Ovary (tissue), 9 donors: ENCODE results near the gene BACE2. TPM values are rescaled to one million over a fixed set of nuclear protein-coding genes. Genes with fewer than 3 reads are reported as not detected.

ENCODE experiments used
- DNase-seq, 5 donors: peaks; one replicate each; pipeline ENCODE4 v3.0.0-alpha.2; 2019 to 2020
- H3K27ac ChIP-seq, 2 donors: fragments of 200-600 bp; one replicate each; pipeline versions ENCODE4 v1.5.1 to v1.8.0; 2019 to 2022
- H3K27me3 ChIP-seq: fragments of 200-600 bp; one replicate; pipeline ENCODE4 v1.8.0; 2022
- H3K36me3 ChIP-seq: fragments of 200-600 bp; sonication (generic); one replicate; pipeline ENCODE4 v1.5.1; 2019
- H3K4me1 ChIP-seq: one replicate; pipeline ENCODE4 v1.8.1; 2013; ENCODE audit warnings: mild to moderate bottlenecking, moderate library complexity; ENCODE audit not compliant: insufficient read depth
- H3K4me3 ChIP-seq: fragments of 200-600 bp; sonication (generic); one replicate; pipeline ENCODE4 v1.5.1; 2017
- H3K9me3 ChIP-seq, 2 donors: fragments of 200-600 bp in 1 of 2; sonication (generic) in 1 of 2; one replicate each; pipeline versions ENCODE4 v1.5.1 to v1.8.1; 2013 to 2019; ENCODE audit warnings: mild to moderate bottlenecking in 1 of 2, moderate library complexity in 1 of 2
- EP300 ChIP-seq: sonication (generic); formaldehyde crosslinking; IDR thresholded peaks from one replicate; pipeline ENCODE4 v1.6.1; 2017; ENCODE audit warnings: antibody characterized with exemption
- POLR2A ChIP-seq: fragments of 450-650 bp; IDR thresholded peaks from one replicate; pipeline ENCODE4 v1.6.1; 2017; ENCODE audit warnings: antibody characterized with exemption, mild to moderate bottlenecking, moderate library complexity
- WGBS, 3 donors: extraction: QIAGEN DNeasy Blood & Tissue Kit in 1 of 3; methylation state at CpG; one replicate each; pipeline versions ENCODE4 v1.1.5 to v1.1.7; 2013 to 2017; 5-methylcytosine and 5-hydroxymethylcytosine counted together
- intact Hi-C, 4 donors: fragments of 100-400 bp; cut with DNase I; formaldehyde crosslinking; loops; one replicate each; pipeline versions ENCODE4 v1.11.0 to v1.15.1; 2022 to 2023
- polyA plus RNA-seq, 2 donors: library from polyadenylated mRNA; stranded (reverse); fragments of 200-250 nt in 1 of 2; fragments of 350-450 nt in 1 of 2; fragmentation: Illumina TruSeq in 1 of 2; extraction: RNeasy Lipid Tissue Mini Kit (QIAGEN cat#74804) in 1 of 2; gene quantifications; one replicate each; pipeline ENCODE4 v1.2.3, GENCODE V29; 2013 to 2014
- total RNA-seq, 7 donors: library from RNA; depleted of rRNA in 2 of 7; stranded (reverse); fragments of >200 nt in 2 of 7; fragmentation: NEBNext Ultra II Directional in 3 of 7; extraction: Animal tissue kit (Norgen Biotek cat#: 25700) in 3 of 7; gene quantifications; one replicate each; pipeline versions ENCODE4 v1.1.0 to v1.2.4, GENCODE V29; 2016 to 2023
- TF ChIP-seq, protein P1 (sequence below), 3 donors: fragments of 450-650 bp in 2 of 3; fragments of 200-600 bp in 1 of 3; IDR thresholded peaks; one replicate each; pipeline versions ENCODE4 v1.5.1 to v1.8.0; 2016 to 2022; ENCODE audit warnings: antibody characterized with exemption in 3 of 3, mild to moderate bottlenecking in 1 of 3
- donor health status: DM: no; HTN: no; CAD: no; lungs with moderate emphysema.
- donor health status: DM: no; HTN: no; CAD: no.
- donor health status: Bipolar disorder and iron deficiency.
- donor health status: DM: yes; HTN: yes; CAD: no.
- donor health status: DM: no; HTN: no; CAD: no.
- donor health status: DM: yes; HTN: yes; CAD: no.

Gene BACE2
- total and polyA plus RNA-seq, 9 donors: 11.4 to 75.6 (median 24.4) TPM

GRCh38 chr21:41135746-41136145 is 32.2 kb upstream of the BACE2 start:
- no peaks in the 10 kb centered on the region for H3K4me1 ChIP-seq
- DNase-seq: no peak
- no peaks in the 10 kb centered on the region for H3K27me3 ChIP-seq
- no peak overlapping the region for H3K27ac ChIP-seq
- H3K9me3 ChIP-seq: no peaks in the 10 kb centered on the region
- WGBS, 3 donors: 62 to 65% (median 63%) methylated on average over 7 of the region's 7 CpGs
- H3K36me3 ChIP-seq: no peaks in the 10 kb centered on the region
- intact Hi-C loops: no loop called here
- H3K4me3 ChIP-seq: no peak overlapping the region
- TF ChIP-seq EP300 (no peak), POLR2A (no peak)
- TF ChIP-seq, protein P1, sequence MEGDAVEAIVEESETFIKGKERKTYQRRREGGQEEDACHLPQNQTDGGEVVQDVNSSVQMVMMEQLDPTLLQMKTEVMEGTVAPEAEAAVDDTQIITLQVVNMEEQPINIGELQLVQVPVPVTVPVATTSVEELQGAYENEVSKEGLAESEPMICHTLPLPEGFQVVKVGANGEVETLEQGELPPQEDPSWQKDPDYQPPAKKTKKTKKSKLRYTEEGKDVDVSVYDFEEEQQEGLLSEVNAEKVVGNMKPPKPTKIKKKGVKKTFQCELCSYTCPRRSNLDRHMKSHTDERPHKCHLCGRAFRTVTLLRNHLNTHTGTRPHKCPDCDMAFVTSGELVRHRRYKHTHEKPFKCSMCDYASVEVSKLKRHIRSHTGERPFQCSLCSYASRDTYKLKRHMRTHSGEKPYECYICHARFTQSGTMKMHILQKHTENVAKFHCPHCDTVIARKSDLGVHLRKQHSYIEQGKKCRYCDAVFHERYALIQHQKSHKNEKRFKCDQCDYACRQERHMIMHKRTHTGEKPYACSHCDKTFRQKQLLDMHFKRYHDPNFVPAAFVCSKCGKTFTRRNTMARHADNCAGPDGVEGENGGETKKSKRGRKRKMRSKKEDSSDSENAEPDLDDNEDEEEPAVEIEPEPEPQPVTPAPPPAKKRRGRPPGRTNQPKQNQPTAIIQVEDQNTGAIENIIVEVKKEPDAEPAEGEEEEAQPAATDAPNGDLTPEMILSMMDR (IDR thresholded peaks at IDR 0.05): no peak

GRCh38 chr21:41136286-41136685 is 31.7 kb upstream of the BACE2 start:
- DNase-seq: no peak
- no peaks in the 10 kb centered on the region for H3K9me3 ChIP-seq
- H3K4me3 ChIP-seq: no peak overlapping the region
- H3K27ac ChIP-seq: no peak overlapping the region
- intact Hi-C loops: no loop called here
- TF ChIP-seq, protein P1 (IDR thresholded peaks at IDR 0.05): no peak
- TF ChIP-seq EP300: no peak
- no peak for TF ChIP-seq POLR2A
- H3K36me3 ChIP-seq: no peaks in the 10 kb centered on the region
- WGBS, 3 donors: 80 to 90% (median 81%) methylated on average over 6 of the region's 6 CpGs
- H3K4me1 ChIP-seq: no peaks in the 10 kb centered on the region
- H3K27me3 ChIP-seq: no peaks in the 10 kb centered on the region

- no peaks in the 10 kb centered on the region for H3K4me1 ChIP-seq
- TF ChIP-seq POLR2A (no peak), EP300 (no peak)
- TF ChIP-seq, protein P1 (IDR thresholded peaks at IDR 0.05): no peak
- intact Hi-C loops: no loop called here
- WGBS, 3 donors: 84 to 91% (median 87%) methylated on average over 8 of the region's 8 CpGs
- no peaks in the 10 kb centered on the region for H3K9me3 ChIP-seq
- no peaks in the 10 kb centered on the region for H3K27me3 ChIP-seq
- no peak for DNase-seq
- H3K4me3 ChIP-seq: no peak overlapping the region
- H3K27ac ChIP-seq: no peak overlapping the region
- H3K36me3 ChIP-seq: no peaks in the 10 kb centered on the region
Measured at GRCh38 chr21:41137401-41137800, 30.6 kb upstream of the BACE2 start.

- Histone ChIP-seq H3K4me3 (no peak overlapping the region), H3K36me3 (no peaks in the 10 kb centered on the region), H3K27me3 (no peaks in the 10 kb centered on the region), H3K27ac (no peak overlapping the region), H3K9me3 (no peaks in the 10 kb centered on the region), H3K4me1 (no peaks in the 10 kb centered on the region)
- TF ChIP-seq POLR2A (no peak), EP300 (no peak)
- TF ChIP-seq, protein P1 (IDR thresholded peaks at IDR 0.05): no peak
- intact Hi-C loops: no loop called here
- WGBS, 3 donors: 78 to 87% (median 87%) methylated on average over 6 of the region's 6 CpGs
- no peak for DNase-seq
Measured at GRCh38 chr21:41137889-41138288, 30.1 kb upstream of the BACE2 start.
